Heart right ventricle (tissue), 16 donors: ENCODE measurements around the gene DENND1A. TPM values are rescaled to one million over a fixed set of nuclear protein-coding genes. Genes with fewer than 3 reads are reported as not detected.
A peak's percentile ranks its signal among the peaks of the same experiment; 100 is the strongest.

Experiments used
- ATAC-seq, 8 donors: fragments of 200-7000 bp; cut with Tn5 transposase; one replicate each; pipeline ENCODE4 v1.9.1; 2020; ENCODE audit warnings: mild to moderate bottlenecking in 8 of 8, moderate library complexity in 8 of 8, moderate number of reproducible peaks in 1 of 8
- DNase-seq, 2 donors: peaks; one replicate each; pipeline ENCODE4 v3.0.0-alpha.2; 2020
- H3K27ac ChIP-seq, 10 donors: fragments of 200-600 bp; sonication (generic) in 2 of 10; one replicate each; pipeline versions ENCODE4 v1.5.0 to v1.8.0; 2020 to 2022; ENCODE audit warnings: mild to moderate bottlenecking in 3 of 10
- H3K27me3 ChIP-seq, 7 donors: fragments of 200-600 bp; one replicate each; pipeline ENCODE4 v1.8.0; 2021 to 2022; ENCODE audit warnings: mild to moderate bottlenecking in 2 of 7
- H3K36me3 ChIP-seq, 9 donors: fragments of 200-600 bp; sonication (generic) in 1 of 9; one replicate each; pipeline versions ENCODE4 v1.5.0 to v1.8.0; 2020 to 2022; ENCODE audit warnings: mild to moderate bottlenecking in 2 of 9
- H3K4me1 ChIP-seq, 9 donors: fragments of 200-600 bp; sonication (generic) in 1 of 9; one replicate each; pipeline versions ENCODE4 v1.5.0 to v1.8.0; 2020 to 2022; ENCODE audit warnings: mild to moderate bottlenecking in 4 of 9
- H3K4me3 ChIP-seq, 10 donors: fragments of 200-600 bp; sonication (generic) in 2 of 10; one replicate each; pipeline versions ENCODE4 v1.5.0 to v1.8.0; 2020 to 2022; ENCODE audit warnings: mild to moderate bottlenecking in 7 of 10, moderate library complexity in 2 of 10
- H3K9me3 ChIP-seq, 11 donors: fragments of 200-600 bp in 10 of 11; sonication (generic) in 2 of 11; one replicate each; pipeline versions ENCODE4 v1.5.0 to v1.8.0; 2013 to 2022; ENCODE audit warnings: mild to moderate bottlenecking in 2 of 11, control low read depth in 1 of 11, moderate library complexity in 1 of 11
- WGBS, 2 donors: extraction: QIAGEN DNeasy Blood & Tissue Kit; methylation state at CpG; one replicate each; pipeline ENCODE4 v1.1.7; 2013; ENCODE audit warnings: inconsistent platforms in 1 of 2; 5-methylcytosine and 5-hydroxymethylcytosine counted together
- intact Hi-C, 10 donors: fragments of 100-400 bp; cut with DNase I; formaldehyde crosslinking; loops; one replicate each; pipeline versions ENCODE4 v1.11.1 to v1.14.2; 2022
- polyA plus RNA-seq, 2 donors: library from polyadenylated mRNA; stranded (reverse); fragments of 200-250 nt; gene quantifications; one replicate each; pipeline ENCODE4 v1.2.3, GENCODE V29; 2013
- total RNA-seq, 10 donors: library from RNA; stranded (reverse); fragmentation: NEBNext Ultra II Directional in 3 of 10; extraction: Animal tissue kit (Norgen Biotek cat#: 25700) in 3 of 10; gene quantifications; one replicate each; pipeline versions ENCODE4 v1.2.1 to v1.2.4, GENCODE V29; 2021 to 2023
- TF ChIP-seq, protein P1 (sequence below), 9 donors: fragments of 200-600 bp; sonication (generic) in 2 of 9; IDR thresholded peaks; one replicate each; pipeline versions ENCODE4 v1.5.0 to v1.8.0; 2021 to 2022; ENCODE audit warnings: antibody characterized with exemption in 9 of 9, mild to moderate bottlenecking in 5 of 9, moderate library complexity in 1 of 9
- donor health status: Arrhythmogenic right ventricular cardiomyopathy.
- donor health status: ischemic (EF 13 %, LVEDD 7.1; RV severe dilation, severe dysfunction).
- donor health status: healthy with polysubstance abuse.
- donor health status: DM: no; HTN: yes; CAD: no.
- donor health status: DM: no; HTN: no; CAD: no.
- donor health status: ischemic (EF 25% LVEDD 6.9; RV normal size, moderate dysfunction).
- donor health status: ischemic (EF 25% LVEDD 5.7; RV mildly dilated, moderate dysfunction).
- donor health status: healthy.
- donor health status: DM: yes; HTN: yes; CAD: no.
- donor health status: Ischemic cardiomyopathy.
- donor health status: ischemic (EF 35%, LVEDD 5.7; RV mildly dilated, moderate dysfunction).
- donor health status: nonischemic (EF 11% LVEDD 7.7; RV severe dilation, severe dysfunction).
- donor health status: DM: yes; HTN: yes; CAD: no.
- donor health status: PGD.
- donor health status: ischemic (EF 29% LVEDD 5.4; RV normal size, mild dysfunction).
- donor health status: nonischemic (EF 23%, LVEDD 6.1; RV moderate dilation, normal function).

DENND1A gene
- total and polyA plus RNA-seq, 12 donors: 7.3 to 19.6 (median 12.2) TPM

DNA sequence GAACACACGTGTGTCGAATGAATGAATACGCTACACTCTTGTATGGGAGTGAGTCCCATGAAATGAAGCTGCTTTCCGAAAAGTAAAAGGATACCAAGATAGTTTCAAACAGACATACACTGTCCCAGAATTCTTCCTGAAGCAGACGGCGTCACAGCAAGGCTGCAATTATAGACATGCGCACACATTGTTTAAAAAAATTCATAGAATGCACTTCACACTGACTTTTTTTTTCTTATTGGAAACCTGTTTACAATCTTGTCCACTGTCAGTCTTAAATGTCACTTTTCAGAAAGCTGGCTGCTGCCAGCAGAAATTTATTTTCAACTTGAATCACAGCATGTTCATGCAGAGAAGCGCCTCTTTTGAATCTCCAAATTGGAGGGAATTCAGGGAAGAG lies 449.1 kb downstream of the DENND1A start:
- WGBS, 2 donors: 96% methylated on average over 8 of the region's 8 CpGs
- ATAC-seq: no peak

DNA sequence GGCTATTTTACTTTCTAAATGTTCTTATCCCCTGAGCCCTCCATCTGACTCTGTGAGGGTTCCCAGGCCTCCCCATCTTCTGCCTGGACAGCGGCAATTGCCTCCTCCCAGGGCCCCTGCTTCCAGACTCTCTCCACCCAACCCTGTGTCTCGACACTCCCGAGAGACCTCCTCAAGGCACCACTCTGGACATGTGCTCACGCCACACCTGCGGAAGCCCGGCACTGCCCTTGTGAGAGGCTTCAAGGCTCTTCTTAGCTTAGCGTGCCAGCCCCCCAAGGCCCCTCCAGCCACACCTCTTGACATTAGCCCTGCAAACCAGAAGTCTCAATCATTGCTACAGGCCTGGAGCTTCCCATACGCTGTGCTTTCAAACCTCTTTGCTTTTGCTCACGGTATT lies 449.8 kb downstream of the DENND1A start:
- 96 to 98% methylated on average over 9 of the region's 9 CpGs for WGBS, 2 donors
- TF ChIP-seq, protein P1, sequence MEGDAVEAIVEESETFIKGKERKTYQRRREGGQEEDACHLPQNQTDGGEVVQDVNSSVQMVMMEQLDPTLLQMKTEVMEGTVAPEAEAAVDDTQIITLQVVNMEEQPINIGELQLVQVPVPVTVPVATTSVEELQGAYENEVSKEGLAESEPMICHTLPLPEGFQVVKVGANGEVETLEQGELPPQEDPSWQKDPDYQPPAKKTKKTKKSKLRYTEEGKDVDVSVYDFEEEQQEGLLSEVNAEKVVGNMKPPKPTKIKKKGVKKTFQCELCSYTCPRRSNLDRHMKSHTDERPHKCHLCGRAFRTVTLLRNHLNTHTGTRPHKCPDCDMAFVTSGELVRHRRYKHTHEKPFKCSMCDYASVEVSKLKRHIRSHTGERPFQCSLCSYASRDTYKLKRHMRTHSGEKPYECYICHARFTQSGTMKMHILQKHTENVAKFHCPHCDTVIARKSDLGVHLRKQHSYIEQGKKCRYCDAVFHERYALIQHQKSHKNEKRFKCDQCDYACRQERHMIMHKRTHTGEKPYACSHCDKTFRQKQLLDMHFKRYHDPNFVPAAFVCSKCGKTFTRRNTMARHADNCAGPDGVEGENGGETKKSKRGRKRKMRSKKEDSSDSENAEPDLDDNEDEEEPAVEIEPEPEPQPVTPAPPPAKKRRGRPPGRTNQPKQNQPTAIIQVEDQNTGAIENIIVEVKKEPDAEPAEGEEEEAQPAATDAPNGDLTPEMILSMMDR (IDR thresholded peaks at IDR 0.05): no peak
- Histone ChIP-seq H3K27me3 (no peaks in the 10 kb centered on the region), H3K4me3 (no peak overlapping the region), H3K9me3 (no peaks in the 10 kb centered on the region), H3K4me1 (peaks cover 0 to 18% (median 3%) of the 10 kb centered on the region in 9 donors), H3K27ac (no peak overlapping the region), H3K36me3 (no peaks in the 10 kb centered on the region)
- no peak for DNase-seq
- intact Hi-C loops: no loop called here
- no peak for ATAC-seq

More for the DNA sequence above, 449.1 kb downstream of the DENND1A start:
- TF ChIP-seq, protein P1 (IDR thresholded peaks at IDR 0.05): no peak
- no peak for DNase-seq
- Histone ChIP-seq H3K27ac (no peak overlapping the region), H3K27me3 (no peaks in the 10 kb centered on the region), H3K9me3 (no peaks in the 10 kb centered on the region), H3K4me3 (no peak overlapping the region), H3K36me3 (no peaks in the 10 kb centered on the region), H3K4me1 (peaks cover 0 to 18% (median 3%) of the 10 kb centered on the region in 9 donors)
- intact Hi-C loops: no loop called here

DNA sequence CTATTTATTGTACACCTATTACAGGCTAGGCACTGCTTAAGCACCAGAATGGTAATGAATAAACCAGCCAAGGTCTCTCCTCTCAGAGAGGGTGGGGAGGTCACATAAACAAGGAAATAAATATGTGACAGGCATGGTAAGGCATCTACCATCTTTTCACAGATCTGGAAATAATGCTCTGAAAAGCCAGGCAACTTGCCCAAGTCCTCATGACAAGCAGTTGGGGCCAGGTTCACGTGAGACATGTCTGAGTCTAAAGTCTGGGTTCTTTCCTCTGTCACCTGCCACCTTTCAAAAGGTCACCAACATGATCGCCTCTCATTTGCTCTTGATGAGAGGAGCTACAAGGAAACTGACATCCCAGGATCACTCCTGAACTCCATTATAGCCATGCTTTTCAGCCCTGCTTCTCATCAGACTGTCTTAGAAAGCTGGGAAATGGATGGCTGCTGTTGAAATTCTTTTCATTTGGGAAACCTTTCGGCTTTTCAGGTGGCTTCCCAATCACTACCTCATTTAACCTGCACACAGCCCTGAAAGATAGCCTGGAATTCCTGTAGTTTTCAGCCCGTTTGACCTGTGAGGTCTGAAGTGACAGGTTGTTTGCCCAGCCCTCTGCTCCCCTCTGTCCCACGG lies 450.8 kb downstream of the DENND1A start:
- Histone ChIP-seq H3K4me1 (peaks cover 0 to 18% (median 3%) of the 10 kb centered on the region in 9 donors), H3K27me3 (no peaks in the 10 kb centered on the region), H3K4me3 (no peak overlapping the region), H3K9me3 (no peaks in the 10 kb centered on the region), H3K36me3 (no peaks in the 10 kb centered on the region), H3K27ac (no peak overlapping the region)
- WGBS, 2 donors: 54 to 70% methylated on average over 5 of the region's 5 CpGs
- DNase-seq (peak in 1 of 2 donors; percentile 23), ATAC-seq (peak in 6 of 8 donors; percentile 24 to 74 (median 50))
- TF ChIP-seq, protein P1 (IDR thresholded peaks at IDR 0.05): no peak
- intact Hi-C loops: no loop called here

DNA sequence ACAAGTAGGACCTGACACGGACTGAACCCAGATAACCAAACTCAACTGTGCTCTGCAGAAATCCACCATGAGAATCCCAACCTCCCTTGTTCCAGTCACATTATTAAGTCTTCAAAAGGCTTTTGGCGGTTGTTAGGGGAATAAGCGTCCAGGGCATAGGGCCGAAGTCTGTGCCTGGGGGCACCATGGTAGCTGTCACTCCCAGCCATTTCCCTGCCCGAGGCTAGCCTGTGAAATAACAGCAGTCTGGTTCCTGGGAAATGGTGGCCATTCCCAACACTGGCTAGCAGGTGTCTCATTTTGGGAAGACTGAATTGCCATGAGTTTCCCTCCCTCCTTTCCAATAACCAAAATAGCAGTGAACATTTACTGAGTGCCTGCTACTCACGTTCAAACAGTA lies 451.8 kb downstream of the DENND1A start:
- no peak for ATAC-seq
- no peak for DNase-seq
- Histone ChIP-seq H3K36me3 (no peaks in the 10 kb centered on the region), H3K4me3 (no peak overlapping the region), H3K27me3 (no peaks in the 10 kb centered on the region), H3K27ac (no peak overlapping the region), H3K4me1 (peaks cover 0 to 18% (median 3%) of the 10 kb centered on the region in 9 donors), H3K9me3 (no peaks in the 10 kb centered on the region)
- TF ChIP-seq, protein P1 (IDR thresholded peaks at IDR 0.05): no peak
- WGBS, 2 donors: 91 to 93% methylated on average over 6 of the region's 6 CpGs
- intact Hi-C loops: no loop called here
